ENCODE results near the gene NEO1.

Gene NEO1

DNA sequence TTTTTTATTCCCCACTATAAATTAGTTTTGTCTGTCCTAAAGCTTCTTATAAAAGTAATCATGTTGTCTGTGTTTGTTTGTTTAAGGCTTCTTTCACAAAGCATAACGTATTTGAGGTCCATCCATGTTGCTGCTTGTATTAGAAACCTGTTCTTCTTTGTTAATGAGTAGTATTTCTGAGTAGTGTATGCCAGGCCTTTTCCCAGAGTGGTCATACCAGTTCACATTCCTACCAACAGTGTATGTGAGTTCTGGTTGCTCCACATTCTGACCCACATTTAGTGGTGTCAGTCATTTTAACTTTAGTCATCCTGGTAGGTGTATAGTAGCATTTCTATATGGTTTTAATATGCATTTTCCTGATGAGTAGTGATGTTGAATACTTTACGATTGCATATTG lies 98.6 kb downstream of the NEO1 start:
- no peak for DNase-seq (ENCODE audit: low read depth in 1 of 2, low spot score in 1 of 2)
- Histone ChIP-seq H3K4me3 (replicated peaks; ENCODE audit: insufficient read depth, low read length) (no peak overlapping the region), H3K27me3 (ENCODE audit: insufficient read depth, poor library complexity, severe bottlenecking) (no peaks in the 10 kb centered on the region), H3K27ac (replicated peaks) (no peak overlapping the region)
- no peak for TF ChIP-seq SPI1 (IDR thresholded peaks at IDR 0.05; ENCODE audit: borderline replicate concordance, low read depth)
- TF ChIP-seq POLR2AphosphoS5 (IDR thresholded peaks at IDR 0.05; ENCODE audit: low read depth) = no peak
- TF ChIP-seq, protein P1, sequence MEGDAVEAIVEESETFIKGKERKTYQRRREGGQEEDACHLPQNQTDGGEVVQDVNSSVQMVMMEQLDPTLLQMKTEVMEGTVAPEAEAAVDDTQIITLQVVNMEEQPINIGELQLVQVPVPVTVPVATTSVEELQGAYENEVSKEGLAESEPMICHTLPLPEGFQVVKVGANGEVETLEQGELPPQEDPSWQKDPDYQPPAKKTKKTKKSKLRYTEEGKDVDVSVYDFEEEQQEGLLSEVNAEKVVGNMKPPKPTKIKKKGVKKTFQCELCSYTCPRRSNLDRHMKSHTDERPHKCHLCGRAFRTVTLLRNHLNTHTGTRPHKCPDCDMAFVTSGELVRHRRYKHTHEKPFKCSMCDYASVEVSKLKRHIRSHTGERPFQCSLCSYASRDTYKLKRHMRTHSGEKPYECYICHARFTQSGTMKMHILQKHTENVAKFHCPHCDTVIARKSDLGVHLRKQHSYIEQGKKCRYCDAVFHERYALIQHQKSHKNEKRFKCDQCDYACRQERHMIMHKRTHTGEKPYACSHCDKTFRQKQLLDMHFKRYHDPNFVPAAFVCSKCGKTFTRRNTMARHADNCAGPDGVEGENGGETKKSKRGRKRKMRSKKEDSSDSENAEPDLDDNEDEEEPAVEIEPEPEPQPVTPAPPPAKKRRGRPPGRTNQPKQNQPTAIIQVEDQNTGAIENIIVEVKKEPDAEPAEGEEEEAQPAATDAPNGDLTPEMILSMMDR (IDR thresholded peaks at IDR 0.05; ENCODE audit: insufficient read depth, low read length) = no peak
- TF ChIP-seq, protein P2, sequence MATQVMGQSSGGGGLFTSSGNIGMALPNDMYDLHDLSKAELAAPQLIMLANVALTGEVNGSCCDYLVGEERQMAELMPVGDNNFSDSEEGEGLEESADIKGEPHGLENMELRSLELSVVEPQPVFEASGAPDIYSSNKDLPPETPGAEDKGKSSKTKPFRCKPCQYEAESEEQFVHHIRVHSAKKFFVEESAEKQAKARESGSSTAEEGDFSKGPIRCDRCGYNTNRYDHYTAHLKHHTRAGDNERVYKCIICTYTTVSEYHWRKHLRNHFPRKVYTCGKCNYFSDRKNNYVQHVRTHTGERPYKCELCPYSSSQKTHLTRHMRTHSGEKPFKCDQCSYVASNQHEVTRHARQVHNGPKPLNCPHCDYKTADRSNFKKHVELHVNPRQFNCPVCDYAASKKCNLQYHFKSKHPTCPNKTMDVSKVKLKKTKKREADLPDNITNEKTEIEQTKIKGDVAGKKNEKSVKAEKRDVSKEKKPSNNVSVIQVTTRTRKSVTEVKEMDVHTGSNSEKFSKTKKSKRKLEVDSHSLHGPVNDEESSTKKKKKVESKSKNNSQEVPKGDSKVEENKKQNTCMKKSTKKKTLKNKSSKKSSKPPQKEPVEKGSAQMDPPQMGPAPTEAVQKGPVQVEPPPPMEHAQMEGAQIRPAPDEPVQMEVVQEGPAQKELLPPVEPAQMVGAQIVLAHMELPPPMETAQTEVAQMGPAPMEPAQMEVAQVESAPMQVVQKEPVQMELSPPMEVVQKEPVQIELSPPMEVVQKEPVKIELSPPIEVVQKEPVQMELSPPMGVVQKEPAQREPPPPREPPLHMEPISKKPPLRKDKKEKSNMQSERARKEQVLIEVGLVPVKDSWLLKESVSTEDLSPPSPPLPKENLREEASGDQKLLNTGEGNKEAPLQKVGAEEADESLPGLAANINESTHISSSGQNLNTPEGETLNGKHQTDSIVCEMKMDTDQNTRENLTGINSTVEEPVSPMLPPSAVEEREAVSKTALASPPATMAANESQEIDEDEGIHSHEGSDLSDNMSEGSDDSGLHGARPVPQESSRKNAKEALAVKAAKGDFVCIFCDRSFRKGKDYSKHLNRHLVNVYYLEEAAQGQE (IDR thresholded peaks at IDR 0.05; ENCODE audit: insufficient replicate concordance, low read depth) = no peak
- no peak for TF ChIP-seq GABPA (IDR thresholded peaks at IDR 0.05; ENCODE audit: low read depth)

DNA sequence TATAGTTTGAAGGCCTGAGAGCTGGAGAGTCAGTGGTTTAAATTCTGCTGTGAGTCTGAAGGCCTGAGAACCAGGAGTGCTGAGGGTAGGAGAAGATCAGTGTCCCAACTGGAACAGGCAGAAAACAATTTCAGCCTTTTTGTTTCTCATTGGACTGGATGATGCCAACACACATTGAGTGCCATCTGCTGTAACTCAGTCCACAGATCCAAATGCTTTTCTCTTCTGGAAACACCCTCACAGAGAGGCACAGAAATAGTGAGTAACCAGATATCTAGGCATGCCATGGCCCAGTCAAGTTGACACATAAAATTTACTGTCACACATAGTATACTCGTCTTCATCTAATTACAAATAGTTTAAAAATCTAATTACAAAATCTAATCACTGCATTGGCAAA lies 100.8 kb downstream of the NEO1 start:
- Histone ChIP-seq H3K27me3 (ENCODE audit: insufficient read depth, poor library complexity, severe bottlenecking) (no peaks in the 10 kb centered on the region), H3K4me3 (replicated peaks; ENCODE audit: insufficient read depth, low read length) (no peak overlapping the region), H3K27ac (replicated peaks) (no peak overlapping the region)
- DNase-seq (ENCODE audit: low read depth in 1 of 2, low spot score in 1 of 2) = no peak
- no peak for TF ChIP-seq SPI1 (IDR thresholded peaks at IDR 0.05; ENCODE audit: borderline replicate concordance, low read depth)
- no peak for TF ChIP-seq GABPA (IDR thresholded peaks at IDR 0.05; ENCODE audit: low read depth)
- no peak for TF ChIP-seq POLR2AphosphoS5 (IDR thresholded peaks at IDR 0.05; ENCODE audit: low read depth)
- TF ChIP-seq, protein P1 (IDR thresholded peaks at IDR 0.05; ENCODE audit: insufficient read depth, low read length) = no peak
- TF ChIP-seq, protein P2 (IDR thresholded peaks at IDR 0.05; ENCODE audit: insufficient replicate concordance, low read depth) = no peak

DNA sequence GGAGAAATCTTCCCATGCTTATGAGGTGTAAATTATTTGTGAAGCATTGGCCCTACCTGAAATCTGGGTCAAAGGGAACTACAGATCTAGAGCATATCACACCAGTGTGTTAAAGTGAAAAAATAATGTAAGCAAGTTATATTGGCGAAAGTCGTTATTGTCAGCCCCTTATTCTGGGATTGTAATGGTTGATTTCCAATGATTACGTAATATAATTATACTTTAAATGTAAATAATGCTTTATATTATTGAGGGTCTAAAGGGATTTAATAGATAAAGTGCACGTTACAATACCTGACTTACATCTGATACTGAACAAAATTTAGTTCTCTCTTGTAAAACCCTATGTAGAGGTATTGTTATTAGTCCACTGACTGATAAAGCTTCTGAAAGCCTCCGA lies 101.2 kb downstream of the NEO1 start:
- no peak for DNase-seq (ENCODE audit: low read depth in 1 of 2, low spot score in 1 of 2)
- H3K4me3 ChIP-seq (replicated peaks; ENCODE audit: insufficient read depth, low read length) = no peak overlapping the region
- H3K27ac ChIP-seq (replicated peaks) = no peak overlapping the region
- no peaks in the 10 kb centered on the region for H3K27me3 ChIP-seq (ENCODE audit: insufficient read depth, poor library complexity, severe bottlenecking)
- no peak for TF ChIP-seq SPI1 (IDR thresholded peaks at IDR 0.05; ENCODE audit: borderline replicate concordance, low read depth)
- TF ChIP-seq, protein P1 (IDR thresholded peaks at IDR 0.05; ENCODE audit: insufficient read depth, low read length) = no peak
- TF ChIP-seq, protein P2 (IDR thresholded peaks at IDR 0.05; ENCODE audit: insufficient replicate concordance, low read depth) = no peak
- TF ChIP-seq GABPA (IDR thresholded peaks at IDR 0.05; ENCODE audit: low read depth) = no peak
- TF ChIP-seq POLR2AphosphoS5 (IDR thresholded peaks at IDR 0.05; ENCODE audit: low read depth) = no peak
